Measurements from ENCODE around the gene SYT1. TPM values are rescaled to one million over a fixed set of nuclear protein-coding genes. Genes with fewer than 3 reads are reported as not detected.

SYT1 gene
- total and polyA plus RNA-seq, 9 donors = 0.45 to 18.3 (median 9.7) TPM

DNA sequence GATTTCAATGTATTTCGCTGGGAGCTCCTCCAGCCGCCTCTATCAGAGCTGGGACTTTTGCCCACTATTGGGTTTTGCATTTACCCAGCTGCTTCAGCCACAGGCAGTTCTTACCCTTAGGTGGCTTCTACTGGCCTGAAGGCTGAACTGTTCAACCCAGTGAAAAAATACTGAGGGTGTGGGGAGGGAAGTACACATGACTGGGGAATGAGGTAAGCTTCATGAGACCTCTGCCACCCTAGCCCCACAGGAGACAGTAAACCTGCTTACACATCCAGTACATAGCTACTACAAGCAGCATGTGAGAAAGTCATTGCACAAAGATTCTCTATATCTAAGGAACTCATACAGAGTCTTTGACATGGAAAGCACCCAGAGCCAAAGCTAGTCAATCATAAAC lies 411.1 kb downstream of the SYT1 start:
- no peak for DNase-seq
- intact Hi-C loops (cut with DNase I) = no loop called here
- H3K27me3 ChIP-seq = no peaks in the 10 kb centered on the region

DNA sequence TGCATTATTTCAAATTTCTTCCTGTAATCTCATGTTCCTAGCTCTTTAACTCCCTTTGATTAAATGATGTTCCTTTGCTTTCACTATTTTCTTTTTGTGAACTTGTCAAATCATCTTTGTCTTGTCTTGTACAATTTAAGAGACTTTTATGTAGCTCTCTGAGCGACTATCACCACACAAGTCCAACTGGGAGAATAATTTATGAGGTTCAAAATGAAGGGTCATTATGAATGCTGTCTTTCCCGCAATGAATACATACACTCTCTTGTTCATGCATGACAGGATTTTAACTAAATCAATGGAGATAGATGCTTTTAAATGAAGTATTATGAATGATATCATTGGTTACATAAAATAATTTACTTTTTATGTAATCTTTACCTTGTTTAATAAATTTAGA lies 418.8 kb downstream of the SYT1 start:
- Histone ChIP-seq H3K9me3 (no peaks in the 10 kb centered on the region), H3K36me3 (no peaks in the 10 kb centered on the region), H3K4me1 (ENCODE audit: insufficient read depth) (no peaks in the 10 kb centered on the region), H3K27ac (no peak overlapping the region), H3K27me3 (no peaks in the 10 kb centered on the region), H3K4me3 (no peak overlapping the region)
- no peak for DNase-seq
- WGBS, 3 donors = 66 to 85% (median 80%) methylated on average over 2 of the region's 2 CpGs
- TF ChIP-seq, protein P1, sequence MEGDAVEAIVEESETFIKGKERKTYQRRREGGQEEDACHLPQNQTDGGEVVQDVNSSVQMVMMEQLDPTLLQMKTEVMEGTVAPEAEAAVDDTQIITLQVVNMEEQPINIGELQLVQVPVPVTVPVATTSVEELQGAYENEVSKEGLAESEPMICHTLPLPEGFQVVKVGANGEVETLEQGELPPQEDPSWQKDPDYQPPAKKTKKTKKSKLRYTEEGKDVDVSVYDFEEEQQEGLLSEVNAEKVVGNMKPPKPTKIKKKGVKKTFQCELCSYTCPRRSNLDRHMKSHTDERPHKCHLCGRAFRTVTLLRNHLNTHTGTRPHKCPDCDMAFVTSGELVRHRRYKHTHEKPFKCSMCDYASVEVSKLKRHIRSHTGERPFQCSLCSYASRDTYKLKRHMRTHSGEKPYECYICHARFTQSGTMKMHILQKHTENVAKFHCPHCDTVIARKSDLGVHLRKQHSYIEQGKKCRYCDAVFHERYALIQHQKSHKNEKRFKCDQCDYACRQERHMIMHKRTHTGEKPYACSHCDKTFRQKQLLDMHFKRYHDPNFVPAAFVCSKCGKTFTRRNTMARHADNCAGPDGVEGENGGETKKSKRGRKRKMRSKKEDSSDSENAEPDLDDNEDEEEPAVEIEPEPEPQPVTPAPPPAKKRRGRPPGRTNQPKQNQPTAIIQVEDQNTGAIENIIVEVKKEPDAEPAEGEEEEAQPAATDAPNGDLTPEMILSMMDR (IDR thresholded peaks at IDR 0.05) = no peak
- TF ChIP-seq EP300 (IDR thresholded peaks at IDR 0.05) (no peak), POLR2A (IDR thresholded peaks at IDR 0.05) (no peak)
- intact Hi-C loops (cut with DNase I) = no loop called here

More for the DNA sequence above, 411.1 kb downstream of the SYT1 start:
- TF ChIP-seq POLR2A (IDR thresholded peaks at IDR 0.05) (no peak), EP300 (IDR thresholded peaks at IDR 0.05) (no peak)
- TF ChIP-seq, protein P1 (IDR thresholded peaks at IDR 0.05) = no peak
- Histone ChIP-seq H3K4me1 (ENCODE audit: insufficient read depth) (no peaks in the 10 kb centered on the region), H3K36me3 (no peaks in the 10 kb centered on the region), H3K4me3 (no peak overlapping the region), H3K27ac (no peak overlapping the region), H3K9me3 (no peaks in the 10 kb centered on the region)
- 96 to 98% (median 96%) methylated on average over 2 of the region's 2 CpGs for WGBS, 3 donors

DNA sequence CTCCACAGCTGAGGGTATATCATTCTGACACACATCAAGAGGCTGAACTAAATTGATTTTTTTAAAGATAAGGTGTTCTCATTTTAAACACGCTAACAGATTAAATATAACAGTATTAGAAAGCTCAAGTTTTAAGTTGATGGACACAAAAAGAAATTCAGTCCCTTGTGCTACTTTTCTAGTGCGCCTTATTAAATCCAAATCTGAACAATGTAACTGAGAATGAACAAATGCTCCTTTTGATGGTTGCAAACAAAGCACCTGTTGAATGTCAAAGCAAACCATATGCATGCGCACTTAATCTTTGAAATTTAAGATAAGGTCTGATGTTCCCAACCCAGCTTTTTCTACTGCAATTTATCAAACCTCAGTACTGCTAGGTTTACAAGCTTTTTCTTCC lies 424.3 kb downstream of the SYT1 start:
- Histone ChIP-seq H3K27ac (no peak overlapping the region), H3K4me1 (ENCODE audit: insufficient read depth) (no peaks in the 10 kb centered on the region), H3K4me3 (no peak overlapping the region), H3K36me3 (no peaks in the 10 kb centered on the region), H3K27me3 (no peaks in the 10 kb centered on the region), H3K9me3 (no peaks in the 10 kb centered on the region)
- TF ChIP-seq POLR2A (IDR thresholded peaks at IDR 0.05) (no peak), EP300 (IDR thresholded peaks at IDR 0.05) (no peak)
- TF ChIP-seq, protein P1 (IDR thresholded peaks at IDR 0.05) = no peak
- WGBS, 3 donors = 96 to 98% (median 97%) methylated on average over 3 of the region's 3 CpGs
- no peak for DNase-seq
- intact Hi-C loops (cut with DNase I) = no loop called here

DNA sequence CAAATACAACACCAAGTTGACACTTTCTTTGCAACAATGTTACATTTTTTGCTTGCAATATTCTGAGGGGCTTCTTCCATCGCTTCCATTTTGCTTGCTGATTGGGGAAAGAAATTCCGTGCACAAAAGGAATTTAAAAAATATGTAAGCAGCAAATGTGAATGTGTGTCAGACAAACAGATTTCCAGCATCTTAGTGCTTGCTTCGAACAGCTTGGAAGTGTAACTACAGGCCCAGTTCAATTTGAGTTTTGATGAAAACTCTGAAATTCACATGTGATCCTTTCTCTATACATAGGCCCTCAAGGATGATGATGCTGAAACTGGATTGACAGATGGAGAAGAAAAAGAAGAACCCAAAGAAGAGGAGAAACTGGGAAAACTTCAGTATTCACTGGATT lies 427.1 kb downstream of the SYT1 start:
- Histone ChIP-seq H3K4me1 (ENCODE audit: insufficient read depth) (no peaks in the 10 kb centered on the region), H3K27ac (no peak overlapping the region), H3K9me3 (no peaks in the 10 kb centered on the region), H3K4me3 (no peak overlapping the region), H3K36me3 (no peaks in the 10 kb centered on the region), H3K27me3 (no peaks in the 10 kb centered on the region)
- intact Hi-C loops (cut with DNase I) = no loop called here
- TF ChIP-seq POLR2A (IDR thresholded peaks at IDR 0.05) (no peak), EP300 (IDR thresholded peaks at IDR 0.05) (no peak)
- TF ChIP-seq, protein P1 (IDR thresholded peaks at IDR 0.05) = no peak
- no peak for DNase-seq
- 10 to 30% (median 17%) methylated on average over 3 of the region's 3 CpGs for WGBS, 3 donors
